ENCODE data around the gene WDR5.

The WDR5 gene

GRCh38 chr9:134171316-134172197 lies 35.7 kb downstream of the WDR5 start:
- Mint-ChIP-seq H3K27ac (no peak overlapping the region), H3K9me3 (no peaks in the 10 kb centered on the region), H3K4me1 (peaks cover 35% of the 10 kb centered on the region), H3K4me3 (no peak overlapping the region), H3K27me3 (ENCODE audit: low read depth, poor library complexity) (peaks cover 7% of the 10 kb centered on the region), H3K36me3 (ENCODE audit: low read depth) (peaks cover 5% of the 10 kb centered on the region)
- TF ChIP-seq CTCF (IDR thresholded peaks at IDR 0.05): no peak
- no peak for DNase-seq

- H3K9me3 Mint-ChIP-seq: no peaks in the 10 kb centered on the region
- no peaks in the 10 kb centered on the region for H3K36me3 Mint-ChIP-seq (ENCODE audit: low read depth)
- no peak for DNase-seq
- peaks cover 35% of the 10 kb centered on the region for H3K4me1 Mint-ChIP-seq
- H3K4me3 Mint-ChIP-seq: no peak overlapping the region
- H3K27me3 Mint-ChIP-seq (ENCODE audit: low read depth, poor library complexity): peaks cover 12% of the 10 kb centered on the region
- H3K27ac Mint-ChIP-seq: no peak overlapping the region
- TF ChIP-seq CTCF (IDR thresholded peaks at IDR 0.05): no peak
Observed at GRCh38 chr9:134172198-134173126, 36.6 kb downstream of the WDR5 start.

GRCh38 chr9:134173127-134174072 lies 37.5 kb downstream of the WDR5 start:
- H3K36me3 Mint-ChIP-seq (ENCODE audit: low read depth): no peaks in the 10 kb centered on the region
- no peaks in the 10 kb centered on the region for H3K9me3 Mint-ChIP-seq
- H3K27ac Mint-ChIP-seq: no peak overlapping the region
- no peak overlapping the region for H3K4me3 Mint-ChIP-seq
- no peak for DNase-seq
- H3K27me3 Mint-ChIP-seq (ENCODE audit: low read depth, poor library complexity): peaks cover 14% of the 10 kb centered on the region
- peaks cover 35% of the 10 kb centered on the region for H3K4me1 Mint-ChIP-seq
- no peak for TF ChIP-seq CTCF (IDR thresholded peaks at IDR 0.05)

GRCh38 chr9:134174073-134174449 lies 38.2 kb downstream of the WDR5 start:
- DNase-seq: no peak

More at GRCh38 chr9:134174073-134174449, 38.2 kb downstream of the WDR5 start:
- TF ChIP-seq CTCF (IDR thresholded peaks at IDR 0.05): no peak
- Mint-ChIP-seq H3K9me3 (no peaks in the 10 kb centered on the region), H3K4me3 (no peak overlapping the region), H3K36me3 (ENCODE audit: low read depth) (no peaks in the 10 kb centered on the region), H3K27me3 (ENCODE audit: low read depth, poor library complexity) (peaks cover 15% of the 10 kb centered on the region), H3K27ac (no peak overlapping the region), H3K4me1 (peaks cover 40% of the 10 kb centered on the region)

Measured in nephron progenitor cell (in vitro differentiated cells).